CD14-positive monocyte (primary cell): ENCODE measurements around the gene SHTN1. TPM values are rescaled to one million over a fixed set of nuclear protein-coding genes. Genes with fewer than 3 reads are reported as not detected.

ENCODE experiments used
- DNase-seq, 3 donors: peaks; one replicate each; pipeline ENCODE4 v3.0.0-alpha.2; 2011 to 2022
- H2AFZ ChIP-seq: 2 replicates; pipeline ENCODE4 v1.6.0; 2012; ENCODE audit warnings: mild to moderate bottlenecking, low read depth, low read length, inconsistent platforms; ENCODE audit not compliant: insufficient read depth, poor library complexity, severe bottlenecking
- H3K27ac ChIP-seq, 2 donors: 1 replicate in 1 of 2; 2 replicates in 1 of 2; pipeline ENCODE4 v1.5.1; 2012 to 2013; ENCODE audit warnings: low read length in 2 of 2, control low read depth in 1 of 2, inconsistent platforms in 1 of 2, low read depth in 1 of 2, mild to moderate bottlenecking in 1 of 2
- H3K27me3 ChIP-seq, 2 donors: one replicate each; pipeline versions ENCODE4 v1.6.0 to v1.6.1; 2011 to 2013; ENCODE audit warnings: low read length in 2 of 2; ENCODE audit not compliant: control insufficient read depth in 2 of 2, insufficient read depth in 2 of 2
- H3K36me3 ChIP-seq, 2 donors: replicated peaks in 1 of 2; 1 replicate in 1 of 2; 2 replicates in 1 of 2; pipeline versions ENCODE4 v1.5.1 to v1.6.1; 2012 to 2013; ENCODE audit warnings: low read length in 2 of 2, control low read depth in 1 of 2, inconsistent platforms in 1 of 2, mild to moderate bottlenecking in 1 of 2; ENCODE audit not compliant: insufficient read depth in 2 of 2, control insufficient read depth in 1 of 2
- H3K4me1 ChIP-seq, 2 donors: 1 replicate in 1 of 2; 2 replicates in 1 of 2; pipeline versions ENCODE4 v1.5.1 to v1.6.1; 2012 to 2013; ENCODE audit warnings: low read length in 2 of 2, control low read depth in 1 of 2, inconsistent platforms in 1 of 2, mild to moderate bottlenecking in 1 of 2, moderate library complexity in 1 of 2; ENCODE audit not compliant: insufficient read depth in 2 of 2, control insufficient read depth in 1 of 2
- H3K4me2 ChIP-seq: replicated peaks from 2 replicates; pipeline ENCODE3; 2012; ENCODE audit warnings: low read length, moderate library complexity, mild to moderate bottlenecking; ENCODE audit not compliant: poor library complexity, severe bottlenecking; ENCODE audit errors: extremely low read depth
- H3K4me3 ChIP-seq, 3 experiments: fragments of 200-600 bp in 1 of 3; sonication (generic) in 1 of 3; replicated peaks in 1 of 3; 1 replicate in 2 of 3; 2 replicates in 1 of 3; pipeline ENCODE4 v1.5.1; 2011 to 2013; ENCODE audit warnings: low read length in 3 of 3, mild to moderate bottlenecking in 3 of 3, control low read depth in 2 of 3, low read depth in 2 of 3, inconsistent platforms in 1 of 3, moderate library complexity in 1 of 3
- H3K79me2 ChIP-seq: 2 replicates; pipeline ENCODE4 v1.6.0; 2012; ENCODE audit warnings: mild to moderate bottlenecking, control low read depth, inconsistent platforms, low read length, moderate library complexity; ENCODE audit not compliant: insufficient read depth
- H3K9ac ChIP-seq: 2 replicates; pipeline ENCODE4 v1.6.0; 2017; ENCODE audit warnings: low read length, mild to moderate bottlenecking; ENCODE audit not compliant: insufficient read depth, poor library complexity, severe bottlenecking
- H3K9me3 ChIP-seq, 2 donors: replicated peaks in 1 of 2; 1 replicate in 1 of 2; 2 replicates in 1 of 2; pipeline versions ENCODE4 v1.5.1 to v1.6.1; 2012 to 2013; ENCODE audit warnings: low read length in 2 of 2, control low read depth in 1 of 2; ENCODE audit not compliant: control insufficient read depth in 1 of 2, insufficient read depth in 1 of 2
- H4K20me1 ChIP-seq: 2 replicates; pipeline ENCODE4 v1.6.0; 2012; ENCODE audit warnings: mild to moderate bottlenecking, low read length, control low read depth, moderate library complexity; ENCODE audit not compliant: insufficient read depth
- H3K27ac Mint-ChIP-seq, 7 donors: one replicate each; pipeline ENCODE4 v1.8.0; 2020; ENCODE audit warnings: mild to moderate bottlenecking in 7 of 7, mixed read lengths in 7 of 7, moderate library complexity in 6 of 7, inconsistent platforms in 2 of 7
- H3K27me3 Mint-ChIP-seq, 3 donors: one replicate each; pipeline ENCODE4 v1.8.0; 2021 to 2022; ENCODE audit warnings: low read depth in 3 of 3, mild to moderate bottlenecking in 3 of 3, mixed read lengths in 3 of 3, moderate library complexity in 3 of 3, inconsistent platforms in 1 of 3
- H3K36me3 Mint-ChIP-seq, 2 donors: one replicate each; pipeline ENCODE4 v1.8.0; 2020; ENCODE audit warnings: mixed read lengths in 2 of 2, inconsistent platforms in 1 of 2, mild to moderate bottlenecking in 1 of 2
- H3K4me1 Mint-ChIP-seq: one replicate; pipeline ENCODE4 v1.8.0; 2020; ENCODE audit warnings: mild to moderate bottlenecking, mixed read lengths
- H3K4me3 Mint-ChIP-seq, 2 donors: one replicate each; pipeline ENCODE4 v1.8.0; 2020; ENCODE audit warnings: mild to moderate bottlenecking in 2 of 2, mixed read lengths in 2 of 2, moderate library complexity in 1 of 2
- H3K9me3 Mint-ChIP-seq, 7 donors: one replicate each; pipeline ENCODE4 v1.8.0; 2020 to 2022; ENCODE audit warnings: mixed read lengths in 7 of 7, mild to moderate bottlenecking in 6 of 7, moderate library complexity in 6 of 7, inconsistent platforms in 2 of 7
- WGBS: methylation state at CpG from one replicate; pipeline ENCODE4 v1.1.5; 2013; ENCODE audit warnings: missing lambda C conversion rate; ENCODE audit not compliant: insufficient coverage; 5-methylcytosine and 5-hydroxymethylcytosine counted together
- intact Hi-C, 2 donors: fragments of 100-400 bp; cut with micrococcal nuclease; formaldehyde crosslinking; loops; one replicate each; pipeline versions ENCODE4 v1.15.0 to v1.15.1; 2023
- polyA plus RNA-seq, 3 donors: library from polyadenylated mRNA; depleted of rRNA in 1 of 3; unstranded in 2 of 3; stranded (reverse) in 1 of 3; fragments of 300-500 nt in 2 of 3; fragments of >200 nt in 1 of 3; fragmentation: Illumina TruSeq in 2 of 3; gene quantifications; 1 replicate in 2 of 3; 2 replicates in 1 of 3; pipeline ENCODE4 v1.2.3, GENCODE V29; 2012 to 2021
- TF ChIP-seq, protein P1 (sequence below): fragments of 200-600 bp; IDR thresholded peaks from one replicate; pipeline ENCODE4 v1.8.0; 2022; ENCODE audit warnings: antibody characterized with exemption, mild to moderate bottlenecking

SHTN1 gene
- polyA plus RNA-seq, 3 donors: 14.4 to 22.6 (median 14.9) TPM

DNA sequence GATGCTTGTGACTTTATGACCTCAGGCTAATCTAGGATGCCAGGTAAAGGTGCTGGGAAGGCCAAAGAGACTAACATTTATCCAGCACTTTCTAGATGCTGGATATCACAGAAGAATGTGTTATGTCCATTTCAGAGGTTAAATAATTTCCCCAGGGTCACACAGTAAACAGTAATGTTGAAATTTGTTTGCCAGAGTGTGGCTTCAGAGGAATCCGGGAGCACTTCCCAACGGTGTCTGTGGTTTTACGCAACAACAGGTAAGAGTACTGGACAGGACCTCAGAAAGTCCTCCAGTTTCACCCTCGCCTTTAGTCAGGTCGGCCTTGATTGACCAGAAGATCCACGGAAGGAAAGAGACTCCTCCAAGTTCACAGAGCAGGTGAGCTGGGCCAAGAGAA lies 1.7 kb downstream of the SHTN1 start:
- peak overlapping the region; percentile 48 to 66 for H3K4me3 Mint-ChIP-seq

DNA sequence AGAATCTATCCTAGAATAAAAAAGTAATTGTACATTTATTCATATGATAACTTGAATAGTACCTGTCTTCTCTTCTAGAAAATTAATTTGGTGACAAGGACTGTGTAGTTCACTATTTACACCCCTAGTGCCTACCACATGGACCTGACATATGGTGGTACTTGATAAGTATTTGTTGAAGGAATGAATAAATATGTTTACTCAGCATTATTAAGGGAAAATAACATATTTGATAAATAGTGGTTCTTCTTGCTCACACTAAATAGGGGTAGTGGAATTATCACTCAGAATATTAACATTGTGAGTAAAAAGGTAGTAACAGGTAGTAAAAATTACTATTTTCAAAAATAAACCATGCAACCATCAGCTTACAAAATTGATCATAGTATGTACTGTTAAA lies 2.8 kb downstream of the SHTN1 start:
- intact Hi-C loops: loop anchor here in 1 of 2 donors (10.0 kb wide), 1 partner anchor 47 kb away; no protein-coding TSS in a partner anchor
- Histone ChIP-seq H3K9ac (no peak overlapping the region), H3K36me3 (no peaks in the 10 kb centered on the region), H3K4me2 (no peak overlapping the region), H3K79me2 (peaks cover 63% of the 10 kb centered on the region), H3K9me3 (no peaks in the 10 kb centered on the region), H2AFZ (no peak overlapping the region), H4K20me1 (peaks cover 61% of the 10 kb centered on the region), H3K27me3 (no peaks in the 10 kb centered on the region), H3K4me1 (peaks cover 33 to 56% of the 10 kb centered on the region in 2 donors), H3K4me3 (no peak overlapping the region), H3K27ac (no peak overlapping the region)
- Mint-ChIP-seq H3K36me3 (peaks cover 10 to 15% of the 10 kb centered on the region in 2 donors), H3K9me3 (peaks cover 0 to 2% (median 0%) of the 10 kb centered on the region in 7 donors), H3K27ac (no peak overlapping the region), H3K27me3 (peaks cover 0 to 5% (median 4%) of the 10 kb centered on the region in 3 donors), H3K4me3 (no peak overlapping the region), H3K4me1 (peaks cover 45% of the 10 kb centered on the region)
- no peak for DNase-seq
- TF ChIP-seq, protein P1, sequence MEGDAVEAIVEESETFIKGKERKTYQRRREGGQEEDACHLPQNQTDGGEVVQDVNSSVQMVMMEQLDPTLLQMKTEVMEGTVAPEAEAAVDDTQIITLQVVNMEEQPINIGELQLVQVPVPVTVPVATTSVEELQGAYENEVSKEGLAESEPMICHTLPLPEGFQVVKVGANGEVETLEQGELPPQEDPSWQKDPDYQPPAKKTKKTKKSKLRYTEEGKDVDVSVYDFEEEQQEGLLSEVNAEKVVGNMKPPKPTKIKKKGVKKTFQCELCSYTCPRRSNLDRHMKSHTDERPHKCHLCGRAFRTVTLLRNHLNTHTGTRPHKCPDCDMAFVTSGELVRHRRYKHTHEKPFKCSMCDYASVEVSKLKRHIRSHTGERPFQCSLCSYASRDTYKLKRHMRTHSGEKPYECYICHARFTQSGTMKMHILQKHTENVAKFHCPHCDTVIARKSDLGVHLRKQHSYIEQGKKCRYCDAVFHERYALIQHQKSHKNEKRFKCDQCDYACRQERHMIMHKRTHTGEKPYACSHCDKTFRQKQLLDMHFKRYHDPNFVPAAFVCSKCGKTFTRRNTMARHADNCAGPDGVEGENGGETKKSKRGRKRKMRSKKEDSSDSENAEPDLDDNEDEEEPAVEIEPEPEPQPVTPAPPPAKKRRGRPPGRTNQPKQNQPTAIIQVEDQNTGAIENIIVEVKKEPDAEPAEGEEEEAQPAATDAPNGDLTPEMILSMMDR: no peak

More for the DNA sequence above, 1.7 kb downstream of the SHTN1 start:
- no peak for DNase-seq
- Mint-ChIP-seq H3K27me3 (peaks cover 0 to 7% (median 4%) of the 10 kb centered on the region in 3 donors), H3K9me3 (no peaks in the 10 kb centered on the region), H3K4me1 (peaks cover 46% of the 10 kb centered on the region), H3K27ac (peak overlapping the region in 2 of 7 donors; percentile 40 to 66), H3K36me3 (peaks cover 3 to 6% of the 10 kb centered on the region in 2 donors)
- Histone ChIP-seq H3K4me2 (peak overlapping the region; percentile 35), H2AFZ (no peak overlapping the region), H3K9me3 (no peaks in the 10 kb centered on the region), H4K20me1 (peaks cover 50% of the 10 kb centered on the region), H3K27ac (no peak overlapping the region), H3K4me1 (peaks cover 33 to 59% of the 10 kb centered on the region in 2 donors), H3K4me3 (peak overlapping the region in 1 of 3 experiments; percentile 34), H3K36me3 (no peaks in the 10 kb centered on the region), H3K9ac (no peak overlapping the region), H3K79me2 (peaks cover 54% of the 10 kb centered on the region), H3K27me3 (no peaks in the 10 kb centered on the region)
- WGBS: 74% methylated on average over 6 of the region's 6 CpGs
- TF ChIP-seq, protein P1: no peak
- intact Hi-C loops: loop anchor here in 1 of 2 donors (10.0 kb wide), 1 partner anchor 49 kb away; no protein-coding TSS in a partner anchor
